Measurements from ENCODE around the gene ZDHHC14.

The ZDHHC14 gene

GRCh38 chr6:157449610-157450009 is 68.6 kb downstream of the ZDHHC14 start:
- no peak for TF ChIP-seq REST (IDR thresholded peaks at IDR 0.05; ENCODE audit: low read depth)
- TF ChIP-seq ZBTB7A (IDR thresholded peaks at IDR 0.05; ENCODE audit: low read depth) = no peak
- TF ChIP-seq TEAD4 (IDR thresholded peaks at IDR 0.05) = no peak
- TF ChIP-seq EGR1 (IDR thresholded peaks at IDR 0.05) = no peak
- no peak for TF ChIP-seq CREB1 (IDR thresholded peaks at IDR 0.05; ENCODE audit: low read depth)
- no peak for TF ChIP-seq EP300 (IDR thresholded peaks at IDR 0.05; ENCODE audit: borderline replicate concordance)
- no peak for TF ChIP-seq NFIC (IDR thresholded peaks at IDR 0.05)
- TF ChIP-seq MAX (IDR thresholded peaks at IDR 0.05) = no peak
- no peak for TF ChIP-seq YY1 (IDR thresholded peaks at IDR 0.05; ENCODE audit: low read depth)
- no peak for TF ChIP-seq USF1 (IDR thresholded peaks at IDR 0.05)
- no peak for TF ChIP-seq RAD21 (IDR thresholded peaks at IDR 0.05; ENCODE audit: low read depth)

GRCh38 chr6:157450931-157451742 is 70.1 kb downstream of the ZDHHC14 start:
- TF ChIP-seq RAD21 (IDR thresholded peaks at IDR 0.05; ENCODE audit: low read depth) (no peak), NFIC (IDR thresholded peaks at IDR 0.05) (no peak), CREB1 (IDR thresholded peaks at IDR 0.05; ENCODE audit: low read depth) (no peak), REST (IDR thresholded peaks at IDR 0.05; ENCODE audit: low read depth) (no peak), TAF1 (IDR thresholded peaks at IDR 0.05; ENCODE audit: low read depth) (no peak), EP300 (IDR thresholded peaks at IDR 0.05; ENCODE audit: borderline replicate concordance) (no peak), CEBPB (IDR thresholded peaks at IDR 0.05) (no peak), USF1 (IDR thresholded peaks at IDR 0.05) (no peak)

GRCh38 chr6:157452096-157452495 is 71.1 kb downstream of the ZDHHC14 start:
- no peak for TF ChIP-seq YY1 (IDR thresholded peaks at IDR 0.05; ENCODE audit: low read depth)
- no peak for TF ChIP-seq RAD21 (IDR thresholded peaks at IDR 0.05; ENCODE audit: low read depth)
- no peak for TF ChIP-seq EP300 (IDR thresholded peaks at IDR 0.05; ENCODE audit: borderline replicate concordance)
- no peak for TF ChIP-seq EGR1 (IDR thresholded peaks at IDR 0.05)

- TF ChIP-seq REST (IDR thresholded peaks at IDR 0.05; ENCODE audit: low read depth) (no peak), EGR1 (IDR thresholded peaks at IDR 0.05) (no peak), USF1 (IDR thresholded peaks at IDR 0.05) (no peak), ZBTB7A (IDR thresholded peaks at IDR 0.05; ENCODE audit: low read depth) (no peak), CEBPB (IDR thresholded peaks at IDR 0.05) (no peak), TAF1 (IDR thresholded peaks at IDR 0.05; ENCODE audit: low read depth) (no peak), CREB1 (IDR thresholded peaks at IDR 0.05; ENCODE audit: low read depth) (no peak), YY1 (IDR thresholded peaks at IDR 0.05; ENCODE audit: low read depth) (no peak), RAD21 (IDR thresholded peaks at IDR 0.05; ENCODE audit: low read depth) (no peak), MAX (IDR thresholded peaks at IDR 0.05) (no peak), FOXM1 (IDR thresholded peaks at IDR 0.05; ENCODE audit: borderline replicate concordance, low read depth) (no peak)
Observed at GRCh38 chr6:157453131-157453530, 72.1 kb downstream of the ZDHHC14 start.
